Measurements from ENCODE around the gene PTPN14.

The PTPN14 gene

GRCh38 chr1:214384373-214385079 lies 166.9 kb downstream of the PTPN14 start:
- DNase-seq (ENCODE audit: low read depth): no peak
- TF ChIP-seq CTCF (IDR thresholded peaks at IDR 0.05; ENCODE audit: insufficient read depth, low read depth, low read length, missing control alignments): no peak
- no peak overlapping the region for H3K4me3 ChIP-seq (ENCODE audit: low read depth, low read length)

- no peak for DNase-seq (ENCODE audit: low read depth)
- no peak for TF ChIP-seq CTCF (IDR thresholded peaks at IDR 0.05; ENCODE audit: insufficient read depth, low read depth, low read length, missing control alignments)
- no peak overlapping the region for H3K4me3 ChIP-seq (ENCODE audit: low read depth, low read length)
Observed at GRCh38 chr1:214383381-214384372, 167.7 kb downstream of the PTPN14 start.

DNA sequence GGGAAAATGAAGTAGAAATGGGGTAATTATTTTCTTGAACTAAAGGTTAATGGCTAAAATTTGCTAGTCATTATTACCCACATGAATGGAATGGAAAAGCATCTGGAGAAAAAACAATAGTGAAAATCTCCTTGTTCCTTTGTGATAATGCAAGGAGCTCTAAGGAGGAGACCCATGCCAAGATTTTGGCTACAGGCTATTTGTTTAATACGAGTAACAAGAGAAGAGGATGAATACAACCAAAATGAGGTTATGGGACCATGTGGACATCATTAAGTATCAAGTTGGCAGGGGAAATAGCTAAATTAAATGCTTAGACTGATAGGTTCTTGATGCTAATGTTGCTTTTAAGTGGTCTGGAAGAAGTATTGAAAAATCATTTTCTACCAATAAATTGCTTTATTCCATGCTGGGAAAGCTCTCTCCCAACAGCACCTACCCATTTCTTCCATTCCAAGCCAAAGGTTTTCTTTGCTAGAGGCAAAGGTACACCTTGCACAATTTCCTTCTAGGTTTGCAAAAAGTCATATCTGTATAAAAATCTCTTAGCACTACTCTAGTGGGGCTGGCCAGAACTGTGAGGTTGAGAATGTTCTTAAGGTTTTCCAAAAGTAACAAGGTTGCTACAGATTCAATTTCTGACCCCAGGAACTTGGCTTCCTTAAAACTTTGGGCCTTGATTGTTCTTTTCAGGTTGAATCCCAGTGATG lies 170.3 kb downstream of the PTPN14 start:
- TF ChIP-seq CTCF (IDR thresholded peaks at IDR 0.05; ENCODE audit: insufficient read depth, low read depth, low read length, missing control alignments): no peak
- H3K4me3 ChIP-seq (ENCODE audit: low read depth, low read length): no peak overlapping the region
- DNase-seq (ENCODE audit: low read depth): no peak

DNA sequence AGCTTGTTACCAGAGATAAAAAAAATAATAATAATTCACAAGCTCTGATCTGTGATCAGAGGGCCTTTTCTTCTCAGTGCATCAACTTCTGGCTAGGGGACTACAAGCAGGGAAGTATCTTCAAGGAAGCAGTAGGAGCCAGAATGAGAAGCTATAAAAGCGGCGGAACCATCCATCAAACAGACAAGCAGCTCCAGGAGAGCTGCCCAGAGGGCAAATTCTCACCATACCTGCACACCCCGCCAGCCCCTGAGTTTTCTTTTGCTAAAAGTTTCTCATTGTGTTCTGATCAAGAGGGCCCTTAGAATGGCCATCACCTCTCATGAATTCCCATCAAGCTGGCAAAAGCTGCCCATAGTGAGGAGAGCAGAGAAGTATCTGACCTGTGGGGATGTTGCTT lies 171.0 kb downstream of the PTPN14 start:
- no peak for DNase-seq (ENCODE audit: low read depth)
- no peak for TF ChIP-seq CTCF (IDR thresholded peaks at IDR 0.05; ENCODE audit: insufficient read depth, low read depth, low read length, missing control alignments)
- H3K4me3 ChIP-seq (ENCODE audit: low read depth, low read length): no peak overlapping the region

- no peak for TF ChIP-seq CTCF (IDR thresholded peaks at IDR 0.05; ENCODE audit: insufficient read depth, low read depth, low read length, missing control alignments)
- H3K4me3 ChIP-seq (ENCODE audit: low read depth, low read length): no peak overlapping the region
- DNase-seq (ENCODE audit: low read depth): no peak
Observed at GRCh38 chr1:214379236-214379970, 172.0 kb downstream of the PTPN14 start.

GRCh38 chr1:214378492-214378891 lies 172.9 kb downstream of the PTPN14 start:
- DNase-seq (ENCODE audit: low read depth): no peak
- H3K4me3 ChIP-seq (ENCODE audit: low read depth, low read length): no peak overlapping the region
- no peak for TF ChIP-seq CTCF (IDR thresholded peaks at IDR 0.05; ENCODE audit: insufficient read depth, low read depth, low read length, missing control alignments)
